Epithelial cell of alveolus of lung (primary cell): ENCODE results near the gene TUBB6. TPM values are rescaled to one million over a fixed set of nuclear protein-coding genes. Genes with fewer than 3 reads are reported as not detected.

Experiments used
- total RNA-seq: library from RNA; depleted of rRNA; stranded (reverse); fragments of >200 nt; gene quantifications from 2 replicates; pipeline ENCODE4 v1.2.1, GENCODE V29; 2015

Gene TUBB6
- 214 and 843 TPM in 2 replicates for total RNA-seq

DNA sequence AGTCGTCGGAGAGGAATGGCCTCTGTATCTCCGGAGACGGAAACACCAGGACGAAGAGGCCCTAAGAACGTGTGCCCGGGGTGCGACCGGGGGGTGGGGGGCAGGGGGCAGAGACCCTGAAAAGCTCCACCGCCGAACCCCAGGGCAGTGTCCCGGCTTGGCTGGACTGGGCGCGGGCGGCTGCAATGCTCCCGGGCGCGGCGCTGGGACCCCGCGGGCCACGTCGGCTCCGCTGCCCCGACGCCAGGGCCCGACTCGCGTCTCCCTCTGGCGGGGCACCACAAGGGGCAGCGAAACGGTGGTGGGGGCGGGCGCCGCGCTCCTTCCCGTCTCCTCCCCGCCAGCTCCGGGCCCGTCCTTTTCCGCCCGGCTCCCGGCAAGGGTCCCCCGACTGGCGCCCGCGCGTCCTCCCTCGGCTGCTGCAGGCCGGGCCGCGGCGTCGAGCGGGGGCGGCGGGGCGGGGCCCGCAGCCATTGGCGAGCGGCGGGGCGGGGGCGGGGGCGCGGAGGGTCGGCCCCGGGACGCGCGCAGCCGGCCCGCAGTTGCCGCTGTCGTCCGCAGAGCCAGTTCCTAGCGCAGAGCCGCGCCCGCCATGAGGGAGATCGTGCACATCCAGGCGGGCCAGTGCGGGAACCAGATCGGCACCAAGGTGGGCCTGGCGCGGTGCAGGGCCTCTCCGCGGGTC is at the start of gene TUBB6:
Gene TUBB6 (plus strand): TSS at position 541 of the 685 bp plus-strand sequence. CDS start 52 bp downstream, at position 593.

Other genes with a start within 250 kb of the TUBB6 start
- not detected in 2 replicates for gene ANKRD62, start 214.4 kb upstream of the TUBB6 start, total RNA-seq
- gene CIDEA, start 53.9 kb upstream of the TUBB6 start, total RNA-seq = 0.91 TPM in 1 of 2 replicates, not detected in the other
- 31.5 and 35.7 TPM in 2 replicates for gene AFG3L2, start 69.0 kb downstream of the TUBB6 start, total RNA-seq
- 1.3 and 4.2 TPM in 2 replicates for gene PRELID3A, start 99.7 kb downstream of the TUBB6 start, total RNA-seq